ENCODE measurements around the gene SLC30A2.
"Not testable (repeated sequence)": the region's sequence is repeated elsewhere in the genome, so short reads cannot be mapped to it uniquely, and the experiment has no call there.

SLC30A2 gene

DNA sequence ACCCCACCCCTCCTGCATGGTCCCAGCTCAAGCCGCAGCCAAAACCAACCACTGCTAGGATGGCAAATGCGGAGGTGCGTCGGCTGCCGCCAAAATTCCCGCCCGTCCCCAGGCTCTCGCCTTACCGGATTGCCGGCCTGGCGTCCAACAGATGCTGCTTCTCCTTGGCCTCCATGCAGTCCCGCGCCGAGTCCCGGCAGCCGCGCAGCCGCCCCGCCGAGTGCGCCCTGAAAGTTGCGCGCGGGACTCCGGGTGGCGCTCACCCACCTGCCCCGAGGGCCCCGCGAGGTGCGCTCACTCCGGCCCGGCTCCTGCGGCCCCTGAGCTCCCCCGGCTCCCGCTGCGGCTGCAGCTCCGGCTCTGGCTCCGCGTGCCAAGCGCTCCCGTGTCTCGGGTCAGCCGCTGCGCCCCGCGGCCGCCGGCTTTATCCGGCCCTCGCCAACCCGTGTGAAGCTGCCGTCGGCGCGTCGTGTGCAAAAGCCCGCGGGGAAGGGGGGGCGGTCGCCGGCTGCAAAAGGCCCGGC, at the start of gene SLC30A2:
TSS of gene SLC30A2 (minus strand) at position 397 of the 524 bp plus-strand sequence. CDS start at position 175, 222 bp downstream.
- DNase-seq: no peak

DNA sequence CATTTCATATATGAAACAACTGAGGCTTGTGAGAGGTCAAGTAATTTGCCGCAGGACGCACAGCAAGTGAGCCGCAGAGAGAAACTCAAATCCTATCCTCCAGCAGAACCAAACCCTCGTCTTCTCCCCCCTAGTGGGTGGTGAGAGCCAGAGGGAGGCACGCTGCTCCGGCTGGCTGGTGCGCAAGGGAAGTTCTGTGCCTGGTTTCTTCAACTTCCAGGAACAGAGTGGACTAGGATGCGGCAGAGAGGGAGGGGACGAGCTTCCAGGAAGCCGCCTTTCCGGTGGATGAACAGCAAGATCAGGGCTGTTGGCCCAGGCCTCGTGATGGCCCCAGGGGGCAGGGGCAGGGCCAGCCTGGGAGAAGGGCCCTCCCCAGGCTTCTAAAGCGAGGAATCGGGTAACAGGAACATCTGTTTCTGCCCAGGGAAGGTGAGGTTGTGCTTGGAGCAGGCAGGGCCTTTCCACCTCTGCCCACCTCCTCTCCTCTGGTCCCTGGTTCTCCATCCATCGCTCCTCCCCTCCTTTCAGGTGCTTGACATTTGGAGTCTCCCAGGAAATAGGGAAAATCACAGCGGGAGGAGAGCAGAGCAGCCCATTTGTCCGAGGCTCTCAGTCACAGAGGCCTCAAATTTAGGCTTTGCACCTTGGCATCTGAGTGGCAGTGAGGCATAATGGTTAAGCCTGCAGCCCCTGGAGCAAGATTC, 48.9 kb upstream of the SLC30A2 start:
- no peak for DNase-seq

DNA sequence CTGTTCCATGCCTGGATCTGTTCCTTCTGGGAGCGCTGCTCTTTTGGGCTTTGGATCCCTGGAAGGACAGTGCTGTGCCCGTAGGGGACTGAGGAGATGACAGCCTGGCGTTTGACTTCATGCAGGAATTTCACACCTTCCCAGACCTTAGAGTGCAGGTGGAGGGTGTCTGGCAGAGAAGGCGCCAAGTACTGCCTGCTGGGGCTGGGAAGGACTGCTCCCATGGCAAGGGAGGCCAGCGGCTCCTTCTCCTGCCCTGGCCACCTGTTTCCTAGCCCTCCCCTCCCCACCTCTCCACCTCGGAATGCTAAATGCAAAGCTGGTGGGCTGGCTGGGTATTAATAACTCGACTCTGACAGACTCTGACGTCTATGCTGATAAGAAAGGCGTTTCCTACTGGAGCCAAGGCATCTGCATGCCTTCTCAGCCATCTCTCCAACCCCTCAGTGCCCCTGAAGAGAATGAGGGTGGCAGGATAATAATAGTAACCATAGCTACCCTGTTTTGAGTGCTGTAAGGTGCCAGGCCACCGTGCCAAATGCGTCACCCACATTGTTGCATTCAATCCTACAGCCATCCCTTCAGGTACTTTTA, 48.3 kb upstream of the SLC30A2 start:
- DNase-seq: no peak

DNA sequence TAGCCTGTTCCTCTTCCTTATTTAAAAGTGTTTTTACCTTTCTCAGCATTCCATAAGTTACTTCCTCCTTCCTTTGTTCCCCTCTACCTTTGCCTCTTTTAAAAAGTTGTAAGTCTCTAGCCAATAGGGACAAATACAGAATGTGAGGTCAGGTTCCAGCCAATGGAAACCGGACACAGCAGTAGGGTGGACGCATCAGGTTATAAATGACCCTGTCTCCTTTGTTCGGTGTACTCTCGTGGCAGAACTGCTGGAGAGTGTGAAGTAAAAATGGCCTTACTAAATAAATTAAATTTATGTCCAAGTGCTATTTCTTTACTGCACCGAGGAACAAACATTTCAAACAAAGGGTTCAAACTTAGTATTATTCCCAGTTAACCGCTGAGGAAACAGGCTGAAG, 47.7 kb upstream of the SLC30A2 start:
- not testable (repeated sequence) for DNase-seq

DNA sequence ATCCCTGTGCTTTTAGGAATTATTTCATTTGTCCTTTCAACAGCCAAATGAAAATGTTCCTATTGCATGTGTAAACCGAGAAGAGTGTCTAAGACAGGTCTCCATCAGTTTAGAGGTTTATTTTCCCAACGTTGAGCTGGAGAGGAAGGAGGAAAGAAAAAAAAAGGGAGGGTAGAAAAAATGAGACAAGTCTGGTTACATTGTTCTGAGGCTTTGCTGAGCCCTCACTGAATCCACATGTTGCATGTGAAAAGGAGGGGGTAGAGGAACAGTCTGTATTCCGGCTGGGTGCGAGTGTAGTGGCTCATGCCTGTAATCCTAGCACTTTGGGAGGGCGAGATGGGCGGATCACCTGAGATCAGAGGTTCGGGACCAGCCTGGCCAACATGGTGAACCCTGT, 46.5 kb upstream of the SLC30A2 start:
- no peak for DNase-seq

DNA sequence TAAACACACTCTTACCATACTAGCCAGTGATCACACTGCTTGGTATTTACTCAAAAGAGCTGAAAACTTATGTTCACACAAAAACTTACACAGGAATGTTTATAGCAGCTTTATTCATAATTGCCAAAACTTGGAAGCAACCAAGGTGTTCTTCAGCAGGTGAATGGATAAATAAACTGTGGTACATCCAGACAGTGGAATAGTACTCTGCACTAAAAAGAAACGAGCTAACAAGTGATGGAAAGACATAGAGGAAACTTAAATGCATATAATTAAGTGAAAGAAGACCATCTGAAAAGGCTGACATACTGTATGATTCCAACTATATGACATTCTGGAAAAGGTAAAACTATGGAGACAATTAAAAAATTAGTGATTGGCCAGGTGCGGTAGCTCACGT, 45.0 kb upstream of the SLC30A2 start:
- DNase-seq: no peak

- no peak for DNase-seq
These were observed 43.2 kb upstream of the SLC30A2 start for GRCh38 chr1:26089125-26089524.

- no peak for DNase-seq
These were observed 38.9 kb upstream of the SLC30A2 start for GRCh38 chr1:26084844-26085243.

GRCh38 chr1:26084091-26084561, 38.2 kb upstream of the SLC30A2 start:
- DNase-seq: no peak

GRCh38 chr1:26083208-26083607, 37.3 kb upstream of the SLC30A2 start:
- no peak for DNase-seq

DNA sequence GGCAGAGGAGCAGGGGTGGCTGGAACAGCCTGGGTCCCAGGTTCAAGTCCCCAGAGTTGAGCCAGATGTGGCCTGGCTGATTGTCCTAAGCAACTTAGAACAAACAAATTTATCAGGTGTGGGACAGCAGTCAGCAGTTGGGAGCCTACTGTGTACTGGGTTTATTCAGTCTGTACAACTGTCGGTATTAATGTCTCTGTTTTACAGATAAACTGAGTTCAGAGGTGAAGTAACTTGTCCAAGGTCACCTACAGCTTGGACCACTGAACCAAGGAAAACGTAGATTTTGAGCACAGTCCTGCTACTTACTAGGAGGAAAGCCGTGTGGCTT, 36.1 kb upstream of the SLC30A2 start:
- DNase-seq: no peak

DNA sequence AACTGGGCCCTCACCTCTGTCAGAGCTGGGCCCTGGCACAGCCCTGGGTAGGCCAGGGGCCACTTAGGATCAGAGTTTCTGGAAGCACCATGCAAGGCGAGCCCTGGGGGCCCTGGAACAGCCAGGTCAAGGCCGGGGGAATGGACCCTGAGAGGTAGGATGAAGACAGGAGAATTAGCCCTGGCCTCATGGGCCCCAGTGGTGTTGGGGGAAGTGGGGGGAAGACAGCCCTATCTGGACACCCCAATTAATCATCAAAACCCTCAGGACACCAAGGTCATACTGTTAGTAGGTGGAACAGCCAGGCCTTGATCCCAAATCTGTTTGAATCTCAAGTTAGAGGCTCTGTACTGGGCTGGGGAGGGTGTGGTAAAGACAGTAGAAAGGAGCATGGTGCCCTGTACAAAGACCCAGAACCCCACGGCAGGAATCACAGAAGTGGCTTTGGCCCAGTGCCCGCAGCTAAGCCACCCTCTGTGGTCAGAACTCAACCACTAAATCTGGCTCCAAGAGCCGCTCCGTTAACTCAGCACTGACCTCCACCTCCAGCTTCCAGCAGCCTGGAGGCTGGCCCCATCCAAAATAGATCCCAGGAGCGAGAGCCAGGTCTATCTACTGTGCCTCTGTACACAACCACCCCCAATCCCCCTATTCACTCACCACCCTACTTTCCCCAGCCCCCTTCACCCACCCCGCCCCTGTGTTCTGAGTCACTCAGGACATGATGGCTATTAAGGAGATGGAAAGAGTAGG, 35.5 kb upstream of the SLC30A2 start:
- DNase-seq: no peak

- no peak for DNase-seq
These were observed 34.3 kb upstream of the SLC30A2 start for GRCh38 chr1:26079960-26080814.

GRCh38 chr1:26079178-26079563, 33.3 kb upstream of the SLC30A2 start:
- DNase-seq: no peak

GRCh38 chr1:26078286-26079177, 32.6 kb upstream of the SLC30A2 start:
- no peak for DNase-seq

DNA sequence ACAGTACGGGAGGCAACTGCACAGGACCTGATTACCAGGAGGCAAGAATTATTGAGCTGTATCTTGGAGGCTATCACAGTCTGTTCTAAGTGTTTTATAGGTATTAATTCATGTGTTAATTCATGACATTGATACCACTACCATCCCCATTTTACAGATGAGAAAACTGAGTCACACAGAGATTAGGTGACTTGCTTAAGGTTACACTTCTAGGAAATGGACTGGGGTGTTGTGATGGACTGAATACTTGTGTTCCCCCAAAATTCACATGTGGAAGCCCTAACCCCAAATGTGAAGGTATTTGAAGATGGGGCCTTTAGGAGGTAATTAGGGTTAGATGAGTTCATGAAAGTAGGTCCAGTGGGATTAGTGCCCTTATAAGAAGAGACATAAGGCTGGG, 31.6 kb upstream of the SLC30A2 start:
- DNase-seq: no peak

DNA sequence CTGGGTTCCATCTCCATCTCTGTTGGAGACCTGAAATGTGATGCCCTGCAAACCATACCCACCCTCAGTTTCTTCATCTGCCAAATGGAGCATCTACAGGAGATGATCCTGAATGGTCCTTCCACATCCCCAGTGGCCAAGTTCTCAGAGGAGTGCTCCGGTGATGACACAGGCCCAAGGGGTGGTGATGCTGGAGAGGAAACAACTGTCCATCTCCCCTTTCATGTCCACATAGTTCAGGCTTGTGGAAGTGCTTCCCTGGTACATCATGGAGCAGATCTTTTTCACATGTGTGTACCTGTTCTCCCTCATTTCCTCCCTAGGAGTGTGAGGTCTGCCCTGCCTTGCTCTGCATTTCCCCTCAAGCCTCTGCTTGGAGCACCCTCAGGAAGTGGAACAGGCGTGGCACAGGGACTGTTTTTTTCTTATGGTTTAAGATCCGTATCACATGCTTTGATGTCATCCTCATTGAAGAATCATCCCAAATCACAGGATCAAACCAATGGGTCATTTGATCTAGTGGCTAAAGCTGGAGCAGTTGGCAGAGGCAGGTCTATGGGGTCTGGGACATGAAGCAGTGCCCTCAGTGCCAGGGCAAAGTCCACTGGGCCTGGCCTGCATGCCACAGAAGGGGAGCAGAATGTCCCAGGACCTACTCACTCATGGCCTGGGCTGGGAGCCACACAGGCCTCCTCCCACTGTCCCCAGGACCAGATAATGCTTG, 29.7 kb upstream of the SLC30A2 start:
- no peak for DNase-seq

DNA sequence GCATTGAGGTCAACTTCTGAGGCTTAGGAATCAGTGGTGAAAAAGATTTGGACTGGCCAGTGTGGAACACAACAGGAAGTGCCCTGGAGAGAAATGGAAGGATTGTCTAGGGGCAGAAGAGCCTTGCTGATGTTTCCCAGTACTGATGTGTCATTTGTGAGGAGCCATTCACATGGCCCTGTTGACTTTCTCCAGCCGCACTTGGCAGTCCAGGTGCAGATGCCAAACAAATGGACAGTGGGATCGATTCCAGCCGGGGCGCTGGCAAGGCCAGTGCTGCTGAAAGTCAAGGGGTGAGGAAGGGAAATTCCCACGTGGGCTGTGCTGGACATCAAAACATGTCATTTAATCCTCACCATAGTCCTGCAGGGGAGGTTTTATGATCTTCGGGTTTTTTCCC, 26.4 kb upstream of the SLC30A2 start:
- no peak for DNase-seq

GRCh38 chr1:26070963-26071342, 25.0 kb upstream of the SLC30A2 start:
- DNase-seq: no peak

DNA sequence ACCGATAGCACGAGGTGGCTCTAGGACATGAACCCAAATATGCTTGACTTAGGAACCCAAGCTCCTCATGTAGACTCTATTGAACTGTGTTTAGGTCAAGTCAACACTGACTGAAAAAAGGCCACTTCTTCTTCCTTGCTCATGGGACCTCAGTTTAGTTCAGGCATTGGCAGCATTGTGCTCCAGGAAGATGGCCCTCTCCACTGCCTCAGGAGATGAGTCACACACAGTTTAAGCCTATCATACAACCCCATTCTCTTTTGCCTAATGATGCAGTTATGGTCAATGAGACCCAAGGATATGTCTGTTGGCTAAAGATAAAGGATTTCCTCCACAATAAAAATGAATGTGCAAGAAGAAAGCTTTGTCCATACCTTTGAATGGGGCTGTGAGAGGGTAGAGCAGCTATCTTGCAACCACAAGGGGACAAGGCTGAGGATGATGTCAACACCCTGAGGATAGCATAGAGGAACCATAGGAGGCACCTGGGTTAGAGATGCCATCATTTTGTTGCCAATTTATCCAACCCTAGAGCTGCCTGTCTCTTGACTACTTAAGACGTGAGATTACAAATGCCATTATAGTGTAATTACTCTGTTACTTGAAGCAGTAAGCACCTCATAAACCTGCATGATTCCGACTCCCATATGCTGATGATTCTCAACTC, 24.5 kb upstream of the SLC30A2 start:
- DNase-seq: no peak

DNA sequence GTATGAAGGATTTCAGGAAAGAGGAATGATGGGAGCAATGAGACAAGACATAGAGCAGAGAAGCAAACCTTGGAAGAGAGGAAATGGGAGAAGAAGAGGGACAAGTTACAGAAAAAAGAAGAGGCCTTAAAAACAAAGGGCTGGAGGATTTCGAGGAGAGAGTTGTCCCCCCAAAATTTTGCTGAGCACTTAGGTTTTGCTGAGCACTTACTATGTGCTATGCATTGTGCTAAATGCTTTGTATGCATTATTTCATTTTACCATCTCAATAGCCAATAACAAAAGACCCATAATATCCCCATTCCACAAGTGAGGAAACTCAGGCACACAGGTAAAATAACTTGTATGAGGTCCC, 24.0 kb upstream of the SLC30A2 start:
- DNase-seq: no peak

All from stimulated activated CD4-positive, alpha-beta T cell treated with anti-CD3 and anti-CD28 coated beads, Interleukin-12 subunit alpha, Interleukin-12 subunit beta, amount 100 ng/mL, for 4 hours (primary cell).